Measurements from ENCODE around the gene TCTA.

DNA sequence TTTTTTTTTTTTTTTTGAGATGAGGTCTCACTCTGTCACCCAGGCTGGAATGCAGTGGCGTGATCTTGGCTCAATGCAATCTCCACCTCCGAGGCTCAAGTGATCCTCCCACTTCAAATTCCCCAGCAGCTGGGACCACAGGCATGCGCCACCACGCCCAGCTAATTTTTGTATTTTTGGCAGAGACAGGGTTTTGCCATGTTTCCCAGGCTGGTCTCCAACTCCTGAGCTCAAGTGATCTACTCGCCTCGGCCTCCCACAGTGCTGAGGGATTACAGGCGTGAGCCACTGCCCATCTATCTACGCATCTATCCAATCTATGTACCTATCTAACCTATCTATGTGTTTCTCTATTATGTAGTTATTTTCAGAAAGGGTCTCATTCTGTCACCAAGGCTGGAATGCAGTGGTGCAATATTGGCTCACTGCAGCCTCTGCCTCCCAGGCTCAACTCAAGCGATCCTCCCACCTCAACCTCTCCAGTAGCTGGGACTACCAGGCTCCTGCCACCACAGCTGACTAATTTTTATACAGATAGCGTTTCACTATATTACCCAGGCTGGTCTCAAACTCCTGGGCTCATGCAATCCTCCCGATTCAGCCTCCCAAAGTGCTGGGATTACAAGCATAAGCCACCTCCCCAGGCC is 33.9 kb upstream of the TCTA start:
- TF ChIP-seq TCF12 (IDR thresholded peaks at IDR 0.05; ENCODE audit: low read depth) (no peak), TEAD4 (IDR thresholded peaks at IDR 0.05) (no peak), EP300 (IDR thresholded peaks at IDR 0.05; ENCODE audit: borderline replicate concordance) (no peak), CREB1 (IDR thresholded peaks at IDR 0.05; ENCODE audit: low read depth) (no peak), EGR1 (IDR thresholded peaks at IDR 0.05) (no peak)
- TF ChIP-seq, protein P1, sequence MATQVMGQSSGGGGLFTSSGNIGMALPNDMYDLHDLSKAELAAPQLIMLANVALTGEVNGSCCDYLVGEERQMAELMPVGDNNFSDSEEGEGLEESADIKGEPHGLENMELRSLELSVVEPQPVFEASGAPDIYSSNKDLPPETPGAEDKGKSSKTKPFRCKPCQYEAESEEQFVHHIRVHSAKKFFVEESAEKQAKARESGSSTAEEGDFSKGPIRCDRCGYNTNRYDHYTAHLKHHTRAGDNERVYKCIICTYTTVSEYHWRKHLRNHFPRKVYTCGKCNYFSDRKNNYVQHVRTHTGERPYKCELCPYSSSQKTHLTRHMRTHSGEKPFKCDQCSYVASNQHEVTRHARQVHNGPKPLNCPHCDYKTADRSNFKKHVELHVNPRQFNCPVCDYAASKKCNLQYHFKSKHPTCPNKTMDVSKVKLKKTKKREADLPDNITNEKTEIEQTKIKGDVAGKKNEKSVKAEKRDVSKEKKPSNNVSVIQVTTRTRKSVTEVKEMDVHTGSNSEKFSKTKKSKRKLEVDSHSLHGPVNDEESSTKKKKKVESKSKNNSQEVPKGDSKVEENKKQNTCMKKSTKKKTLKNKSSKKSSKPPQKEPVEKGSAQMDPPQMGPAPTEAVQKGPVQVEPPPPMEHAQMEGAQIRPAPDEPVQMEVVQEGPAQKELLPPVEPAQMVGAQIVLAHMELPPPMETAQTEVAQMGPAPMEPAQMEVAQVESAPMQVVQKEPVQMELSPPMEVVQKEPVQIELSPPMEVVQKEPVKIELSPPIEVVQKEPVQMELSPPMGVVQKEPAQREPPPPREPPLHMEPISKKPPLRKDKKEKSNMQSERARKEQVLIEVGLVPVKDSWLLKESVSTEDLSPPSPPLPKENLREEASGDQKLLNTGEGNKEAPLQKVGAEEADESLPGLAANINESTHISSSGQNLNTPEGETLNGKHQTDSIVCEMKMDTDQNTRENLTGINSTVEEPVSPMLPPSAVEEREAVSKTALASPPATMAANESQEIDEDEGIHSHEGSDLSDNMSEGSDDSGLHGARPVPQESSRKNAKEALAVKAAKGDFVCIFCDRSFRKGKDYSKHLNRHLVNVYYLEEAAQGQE (IDR thresholded peaks at IDR 0.05; ENCODE audit: low read depth) = no peak
- TF ChIP-seq, protein P2, sequence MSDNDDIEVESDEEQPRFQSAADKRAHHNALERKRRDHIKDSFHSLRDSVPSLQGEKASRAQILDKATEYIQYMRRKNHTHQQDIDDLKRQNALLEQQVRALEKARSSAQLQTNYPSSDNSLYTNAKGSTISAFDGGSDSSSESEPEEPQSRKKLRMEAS (IDR thresholded peaks at IDR 0.05) = no peak

Data from Ishikawa (cell line).